HG03025 (cell line): Measurements from ENCODE around the gene TMEM38A.
"Not testable (repeated sequence)": the region's sequence is repeated elsewhere in the genome, so short reads cannot be mapped to it uniquely, and the experiment has no call there.

Experiments used
- ATAC-seq: cut with Tn5 transposase; IDR thresholded peaks from one replicate; pipeline ENCODE4 v1.9.1; 2021; ENCODE audit warnings: mild to moderate bottlenecking, moderate library complexity; ENCODE audit not compliant: unreplicated experiment, low FRiP score

The TMEM38A gene

DNA sequence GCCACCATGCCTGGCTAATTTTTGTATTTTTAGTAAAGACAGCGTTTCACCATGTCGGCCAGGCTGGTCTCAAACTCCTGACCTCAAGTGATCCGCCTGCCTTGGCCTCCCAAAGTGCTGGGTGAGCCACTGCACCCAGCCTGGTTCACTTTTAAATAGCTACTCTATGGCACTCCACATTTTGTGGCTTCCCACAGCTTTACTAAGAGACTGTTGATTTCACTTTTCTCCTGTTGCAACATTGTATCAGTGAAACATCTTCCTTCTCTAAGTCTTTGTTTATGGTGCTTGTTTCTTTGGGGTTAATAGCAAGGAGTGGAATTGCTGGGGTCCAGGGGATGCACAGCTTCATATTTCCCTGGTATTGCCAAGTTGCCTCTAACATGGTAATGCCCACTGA, 12.3 kb downstream of the TMEM38A start:
- ATAC-seq = no peak

GRCh38 chr19:16673839-16674238, 12.9 kb downstream of the TMEM38A start:
- ATAC-seq = not testable (repeated sequence)

DNA sequence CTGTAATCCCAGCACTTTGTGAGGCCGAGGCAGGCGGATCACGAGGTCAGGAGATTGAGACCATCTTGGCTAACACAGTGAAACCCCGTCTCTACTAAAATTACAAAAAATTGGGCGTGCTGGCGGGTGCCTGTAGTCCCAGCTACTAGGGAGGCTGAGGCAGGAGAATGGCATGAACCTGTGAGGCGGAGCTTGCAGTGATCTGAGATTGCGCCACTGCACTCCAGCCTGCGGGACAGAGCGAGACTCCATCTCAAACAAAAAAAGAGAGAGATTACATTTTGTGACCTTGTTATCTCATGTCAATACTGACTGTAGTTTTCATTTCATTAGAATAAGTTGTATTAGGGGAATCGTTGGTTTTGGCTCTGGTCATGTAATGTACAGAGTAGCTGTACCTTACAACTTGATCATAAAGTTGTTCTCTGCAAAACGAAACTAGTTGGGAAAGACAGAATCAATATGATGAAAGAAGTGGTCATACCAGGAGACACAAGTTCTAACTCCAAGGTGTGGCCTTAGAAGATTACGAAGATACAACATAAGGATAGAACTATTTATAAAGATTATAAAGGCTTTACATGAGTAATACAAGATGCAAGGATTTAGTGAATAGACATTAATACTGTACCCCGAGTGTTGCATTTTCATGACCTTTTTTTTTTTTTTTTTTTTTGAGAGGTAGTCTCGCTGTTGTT, 15.3 kb downstream of the TMEM38A start:
- ATAC-seq = no peak

DNA sequence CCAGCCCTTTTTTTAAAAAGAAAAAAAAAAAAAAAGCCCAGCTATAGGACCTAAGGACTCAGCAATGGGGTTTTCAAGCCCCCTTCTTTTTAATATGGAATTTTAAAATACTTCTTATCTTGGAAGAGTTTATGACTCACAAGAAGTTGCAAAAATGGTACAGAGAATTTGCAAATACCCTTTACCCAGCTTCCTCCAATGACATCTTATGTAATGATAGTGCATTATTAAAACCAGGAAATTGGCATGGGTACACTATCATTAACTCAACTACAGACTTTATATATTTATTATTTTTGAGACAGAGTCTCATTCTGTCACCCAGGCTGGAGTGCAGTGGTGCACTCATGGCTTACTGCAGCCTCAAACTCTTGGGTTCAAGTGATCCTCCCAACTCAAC, 16.1 kb downstream of the TMEM38A start:
- ATAC-seq = no peak

DNA sequence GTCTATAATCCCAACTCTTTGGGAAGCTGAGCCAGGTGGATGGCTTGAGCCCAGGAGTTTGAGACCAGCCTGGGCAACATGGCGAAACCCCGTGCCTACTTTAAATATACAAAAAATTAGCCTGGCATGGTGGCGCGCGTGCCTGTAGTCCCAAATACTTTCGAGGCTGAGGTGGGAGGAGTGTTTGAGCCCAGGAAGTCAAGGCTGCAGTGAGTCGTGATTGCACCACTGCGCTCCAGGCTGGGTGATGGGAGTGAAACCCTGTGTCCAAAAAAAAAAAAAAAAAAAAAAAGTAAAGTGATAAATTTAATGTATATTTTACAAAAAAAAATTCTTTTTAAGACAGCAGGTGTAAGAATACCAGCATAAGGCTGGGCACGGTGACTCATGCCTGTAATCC, 17.6 kb downstream of the TMEM38A start:
- no peak for ATAC-seq

DNA sequence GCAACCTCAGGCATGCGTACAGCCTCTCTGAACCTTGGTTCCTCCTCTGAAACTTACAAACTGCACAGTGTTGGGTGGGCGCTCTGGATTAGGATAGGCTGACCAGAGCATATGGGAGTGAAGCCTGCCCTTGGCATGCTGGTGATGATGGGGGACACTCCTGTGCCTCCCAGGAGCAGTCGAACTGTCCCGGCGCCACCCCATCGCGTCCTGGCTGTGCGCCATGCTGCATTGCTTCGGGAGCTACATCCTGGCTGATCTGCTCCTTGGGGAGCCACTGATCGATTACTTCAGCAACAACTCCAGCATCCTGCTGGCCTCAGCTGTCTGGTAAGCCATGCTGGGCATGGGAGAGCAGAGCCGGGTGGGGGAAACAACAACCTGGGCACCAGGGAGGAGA, 18.9 kb downstream of the TMEM38A start:
- no peak for ATAC-seq

DNA sequence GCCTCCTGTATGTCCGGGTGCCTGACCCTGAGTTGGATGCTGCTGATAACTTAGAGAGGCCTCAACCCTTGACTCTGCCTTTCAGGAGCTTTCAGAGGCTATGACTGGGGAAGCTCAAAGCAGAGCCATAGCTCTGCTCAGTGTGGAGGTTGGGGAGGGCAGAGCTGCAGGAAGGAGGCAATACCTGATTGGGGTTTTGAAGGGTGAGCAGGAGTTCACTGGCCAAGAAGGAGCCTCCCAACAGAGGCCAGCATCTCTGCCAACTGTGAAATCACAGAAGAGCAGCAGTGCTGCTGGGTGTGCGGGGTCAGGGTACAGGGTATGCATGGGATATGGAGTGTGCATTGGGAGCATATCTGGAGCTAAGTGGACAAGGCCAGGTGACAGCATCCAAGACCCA, 21.6 kb downstream of the TMEM38A start:
- no peak for ATAC-seq

DNA sequence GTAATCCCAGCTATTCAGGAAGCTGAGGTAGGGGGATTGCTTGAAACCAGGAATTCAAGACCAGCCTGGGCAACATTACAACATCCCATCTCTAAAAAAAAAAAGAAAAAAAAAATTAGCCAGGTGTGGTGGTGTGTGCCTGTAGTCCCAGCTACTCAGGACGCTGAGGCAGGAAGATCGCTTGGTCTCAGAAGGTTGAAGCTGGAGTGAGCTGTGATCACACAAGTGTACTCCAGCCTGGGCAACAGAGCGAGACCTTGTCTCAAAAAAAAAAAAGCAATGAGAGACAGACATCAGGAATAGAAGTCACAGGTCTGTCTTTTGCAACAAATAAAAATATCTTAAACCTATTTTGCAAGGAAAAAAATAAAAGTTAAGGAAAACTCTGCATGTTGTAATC, 23.3 kb downstream of the TMEM38A start:
- no peak for ATAC-seq

DNA sequence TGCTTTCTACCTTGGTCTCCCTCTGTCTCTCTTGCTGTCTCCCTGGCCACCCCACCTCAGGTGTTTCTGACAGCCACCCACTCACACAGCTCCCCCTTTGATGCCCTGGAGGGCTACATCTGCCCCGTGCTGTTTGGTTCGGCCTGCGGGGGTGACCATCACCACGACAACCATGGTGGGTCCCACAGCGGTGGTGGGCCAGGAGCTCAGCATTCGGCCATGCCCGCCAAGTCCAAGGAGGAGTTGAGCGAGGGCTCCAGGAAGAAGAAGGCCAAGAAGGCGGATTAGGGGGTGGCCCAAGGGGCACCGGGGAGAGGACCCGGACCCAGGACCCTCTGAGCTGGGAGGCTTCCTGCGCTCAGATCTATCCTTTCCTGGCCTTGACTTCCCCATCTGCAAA, 27.1 kb downstream of the TMEM38A start:
- ATAC-seq = no peak

DNA sequence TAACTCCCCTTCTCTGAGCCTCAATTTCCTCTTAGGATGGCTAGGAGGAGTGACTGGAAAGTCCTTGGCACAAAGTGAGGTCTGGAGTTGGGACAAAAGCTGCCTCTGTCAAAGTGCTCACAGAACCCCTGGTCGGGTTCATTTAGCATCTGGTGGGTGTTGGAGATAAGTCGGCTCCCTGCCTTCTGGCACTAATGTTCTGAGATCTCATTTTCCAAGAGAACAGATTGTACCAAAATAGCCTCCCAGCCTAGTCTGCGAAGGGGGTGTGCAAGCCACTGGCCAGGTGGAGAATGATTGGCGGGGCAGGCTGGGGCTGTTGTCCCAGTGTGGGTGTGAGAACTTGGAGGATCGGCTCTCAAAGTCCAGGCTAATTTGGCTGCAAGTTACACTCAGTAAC, 38.0 kb downstream of the TMEM38A start:
- no peak for ATAC-seq

DNA sequence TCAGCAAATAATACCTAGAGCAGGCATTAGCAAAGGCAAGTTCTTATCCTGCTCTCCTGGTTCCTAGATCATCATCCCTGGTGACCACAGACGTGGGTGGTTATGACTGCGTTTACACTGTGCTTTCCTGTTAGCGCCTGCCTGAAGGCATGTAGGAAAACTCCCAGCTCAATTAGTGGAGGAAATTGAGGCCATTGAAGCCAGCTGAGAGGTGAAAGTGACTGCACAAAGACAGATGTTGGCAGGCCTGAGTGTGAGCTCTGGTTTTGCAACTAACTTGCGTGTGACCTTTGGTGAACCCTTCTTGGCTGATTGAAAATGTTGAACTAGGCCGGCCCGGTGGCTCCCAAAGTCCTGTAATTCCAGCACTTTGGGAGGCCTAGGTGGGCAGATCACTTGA, 41.2 kb downstream of the TMEM38A start:
- ATAC-seq = no peak

- no peak for ATAC-seq
These were observed 42.7 kb downstream of the TMEM38A start for GRCh38 chr19:16703677-16704076.

DNA sequence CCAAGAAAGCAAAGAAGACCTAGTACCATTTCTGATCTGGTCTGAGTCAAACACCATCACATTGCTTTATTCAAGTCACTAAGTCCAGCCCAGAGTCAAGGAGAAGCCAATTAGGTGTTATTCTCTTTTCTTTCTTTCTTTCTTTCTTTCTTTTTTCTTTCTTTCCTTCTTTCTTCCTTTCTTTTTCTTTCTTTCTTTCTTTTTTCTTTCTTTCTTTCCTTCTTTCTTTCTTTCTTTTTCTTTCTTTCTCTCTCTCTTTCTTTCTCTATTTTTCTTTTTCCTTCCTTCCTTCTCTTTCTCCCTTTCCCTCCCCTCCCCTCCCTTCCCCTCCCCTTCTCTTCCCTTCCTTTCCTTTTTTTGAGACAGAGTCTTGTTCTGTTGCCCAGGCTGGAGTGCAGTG, 49.9 kb downstream of the TMEM38A start:
- not testable (repeated sequence) for ATAC-seq

DNA sequence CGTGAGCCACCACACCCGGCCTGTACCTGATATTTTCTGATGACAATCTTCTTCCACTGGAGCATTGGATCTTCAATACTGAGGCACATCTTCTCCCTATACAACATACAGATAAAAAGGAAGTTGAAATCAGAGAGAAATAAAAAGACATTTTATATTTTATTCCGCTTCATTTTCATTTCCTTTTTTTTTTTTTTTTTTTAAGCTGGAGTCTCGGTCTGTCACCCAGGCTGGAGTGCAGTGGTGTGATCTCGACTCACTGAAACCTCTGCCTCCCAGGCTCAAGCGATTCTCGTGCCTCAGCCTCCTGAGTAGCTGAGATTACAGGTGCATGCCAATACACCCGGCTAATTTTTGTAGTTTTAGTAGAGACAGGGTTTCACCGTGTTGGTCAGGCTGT, 51.4 kb downstream of the TMEM38A start:
- not testable (repeated sequence) for ATAC-seq

DNA sequence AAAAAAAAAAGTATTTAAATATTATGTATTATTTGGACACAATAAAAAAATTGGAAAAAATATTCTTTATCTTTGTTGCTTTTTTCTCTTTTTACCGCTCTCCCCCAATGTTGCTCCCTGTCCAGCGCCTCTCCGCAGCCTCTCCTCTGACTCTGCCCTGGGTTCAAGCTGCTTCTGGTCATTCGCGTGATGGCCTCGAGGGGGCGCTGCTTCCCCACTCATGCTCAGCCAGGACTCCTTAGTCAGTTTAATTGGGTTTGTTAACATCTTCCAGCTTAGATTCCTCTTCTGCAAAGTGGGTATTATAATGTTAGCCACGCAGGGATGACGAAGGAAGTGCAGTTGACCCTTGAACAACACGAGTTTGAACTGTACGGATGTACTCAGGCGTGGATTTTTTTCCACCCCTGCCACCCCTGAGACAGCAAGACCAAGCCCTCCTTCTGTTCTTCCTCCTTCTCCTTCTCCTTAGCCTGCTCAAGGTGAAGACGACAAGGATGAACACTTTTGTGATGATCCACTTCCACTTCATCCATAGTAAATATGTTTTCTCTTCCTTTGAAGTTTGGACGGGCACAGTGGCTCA, 53.9 kb downstream of the TMEM38A start:
- no peak for ATAC-seq

DNA sequence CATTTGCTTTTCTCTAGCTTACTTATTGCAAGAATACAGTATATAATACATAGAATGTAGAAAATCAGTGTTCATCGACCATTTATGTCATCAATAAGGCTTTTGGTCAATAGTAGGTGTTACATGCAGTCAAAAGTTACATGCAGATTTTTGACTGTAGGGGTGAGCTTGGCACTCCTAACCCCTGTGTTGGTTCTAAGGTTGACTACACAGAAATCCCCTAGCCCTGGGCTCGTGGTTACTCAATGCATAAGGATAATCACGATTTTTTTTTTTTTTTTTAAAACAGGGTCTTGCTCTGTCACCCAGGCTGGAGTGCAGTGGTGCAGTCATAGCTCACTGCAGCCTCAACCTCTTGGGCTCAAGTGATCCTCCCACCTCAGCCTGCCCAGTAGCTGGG, 54.7 kb downstream of the TMEM38A start:
- ATAC-seq = no peak

GRCh38 chr19:16721051-16721450, 60.1 kb downstream of the TMEM38A start:
- ATAC-seq = no peak

- ATAC-seq = no peak
These were observed 61.7 kb downstream of the TMEM38A start for GRCh38 chr19:16722591-16722990.

DNA sequence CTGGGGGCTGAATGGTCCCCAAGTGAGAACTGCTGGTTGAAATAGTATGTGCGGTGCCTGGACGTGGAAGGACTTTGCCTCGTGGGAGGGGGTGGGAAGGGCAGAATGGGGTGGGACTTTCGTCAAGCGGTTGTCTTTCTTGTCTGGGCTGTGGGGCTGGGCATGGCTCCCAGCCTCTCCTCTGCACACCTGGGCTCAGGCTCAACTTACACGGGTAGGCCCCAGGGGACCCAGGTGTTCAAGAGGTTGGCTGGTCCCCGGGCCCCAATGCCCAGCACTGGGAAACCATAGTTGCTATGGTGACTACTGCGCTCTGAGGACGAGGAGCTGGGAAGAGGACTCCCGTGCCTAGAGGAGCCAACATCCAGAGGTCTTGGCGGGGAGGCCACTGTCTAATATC, 66.0 kb downstream of the TMEM38A start:
- no peak for ATAC-seq

DNA sequence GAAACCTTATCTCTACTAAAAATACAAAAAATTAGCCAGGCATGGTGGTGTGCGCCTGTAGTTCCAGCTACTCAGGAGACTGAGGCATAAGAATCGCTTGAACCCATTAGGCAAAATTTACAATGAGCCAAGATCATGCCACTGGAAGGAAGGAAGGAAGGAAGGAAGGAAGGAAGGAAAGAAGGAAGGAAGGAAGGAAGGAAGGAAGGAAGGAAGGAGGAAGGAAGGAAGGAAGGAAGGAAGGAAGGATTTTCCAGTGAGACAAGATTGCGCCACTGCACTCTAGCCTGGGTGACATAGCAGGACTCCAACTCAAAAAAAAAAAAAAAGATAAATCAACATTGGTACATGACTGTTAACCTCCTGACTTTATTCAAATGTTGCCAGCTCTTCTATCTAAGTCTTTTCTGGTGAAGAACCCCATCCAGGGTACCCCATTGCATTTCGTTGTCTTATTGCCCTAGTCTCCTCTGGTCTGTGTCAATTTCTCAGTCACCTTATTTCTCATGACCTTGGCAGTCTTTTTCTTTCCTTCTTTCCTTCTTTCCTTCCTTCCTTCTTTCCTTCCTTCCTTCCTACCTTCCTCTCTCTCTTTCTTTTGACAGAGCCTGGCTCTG, 74.8 kb downstream of the TMEM38A start:
- ATAC-seq = not testable (repeated sequence)

DNA sequence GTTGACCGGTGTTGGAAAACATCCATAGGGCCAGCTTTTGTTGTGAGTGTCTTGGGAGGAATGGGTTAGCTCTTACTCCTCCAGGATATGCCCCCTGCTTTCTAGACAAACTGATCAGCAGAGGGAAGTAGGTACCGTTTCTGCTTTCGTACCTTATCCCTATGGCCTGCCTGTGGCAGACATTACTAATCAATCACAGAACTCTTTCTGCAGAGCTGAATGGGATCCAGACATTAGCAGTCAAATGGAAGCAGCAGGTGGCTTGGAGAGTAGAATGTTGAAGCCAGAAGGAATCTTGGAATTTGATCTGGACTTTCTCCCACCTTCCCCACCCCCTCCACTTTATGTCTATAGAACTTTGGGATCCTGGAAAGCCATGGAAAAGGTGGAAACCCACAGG, 75.8 kb downstream of the TMEM38A start:
- ATAC-seq = no peak

GRCh38 chr19:16737911-16738310, 77.0 kb downstream of the TMEM38A start:
- no peak for ATAC-seq
